Transverse colon (tissue), 4 donors: ENCODE results near the gene TST. TPM values are rescaled to one million over a fixed set of nuclear protein-coding genes. Genes with fewer than 3 reads are reported as not detected.

Source experiments
- DNase-seq: peaks from one replicate; pipeline ENCODE4 v3.0.0-alpha.2; 2019
- H3K27ac ChIP-seq, 4 donors: fragments of 200-600 bp; sonication (generic); 2 replicates each; pipeline ENCODE4 v1.5.1; 2016 to 2018; ENCODE audit warnings: inconsistent platforms in 4 of 4
- H3K27me3 ChIP-seq: fragments of 200-600 bp; sonication (generic); 2 replicates; pipeline ENCODE4 v1.5.1; 2017; ENCODE audit warnings: inconsistent platforms
- H3K36me3 ChIP-seq, 4 donors: fragments of 200-600 bp; sonication (generic); 2 replicates each; pipeline ENCODE4 v1.5.1; 2017 to 2019; ENCODE audit warnings: inconsistent platforms in 4 of 4
- H3K4me1 ChIP-seq, 4 donors: fragments of 200-600 bp; sonication (generic); 2 replicates each; pipeline ENCODE4 v1.5.1; 2017 to 2020; ENCODE audit warnings: inconsistent platforms in 4 of 4
- H3K4me3 ChIP-seq, 4 donors: fragments of 200-600 bp; sonication (generic); 1 replicate in 1 of 4; 2 replicates in 3 of 4; pipeline versions ENCODE4 v1.5.1 to v1.6.1; 2017 to 2019; ENCODE audit warnings: inconsistent platforms in 4 of 4
- H3K9me3 ChIP-seq, 2 donors: fragments of 200-600 bp; sonication (generic); 2 replicates each; pipeline ENCODE4 v1.5.1; 2017 to 2019; ENCODE audit warnings: inconsistent platforms in 2 of 2
- CTCF ChIP-seq, 5 experiments: fragments of 200-600 bp in 3 of 5; fragments of 450-650 bp in 2 of 5; sonication (generic) in 3 of 5; IDR thresholded peaks; 1 replicate in 2 of 5; 2 replicates in 3 of 5; pipeline ENCODE4 v1.5.1; 2016 to 2017; ENCODE audit warnings: antibody characterized with exemption in 5 of 5, inconsistent platforms in 3 of 5, mild to moderate bottlenecking in 2 of 5, moderate library complexity in 1 of 5
- EP300 ChIP-seq: sonication (generic); formaldehyde crosslinking; IDR thresholded peaks from one replicate; pipeline ENCODE4 v1.6.1; 2017; ENCODE audit warnings: antibody characterized with exemption, low read depth
- POLR2A ChIP-seq: fragments of 450-650 bp; IDR thresholded peaks from one replicate; pipeline ENCODE4 v1.6.1; 2016; ENCODE audit warnings: antibody characterized with exemption, mild to moderate bottlenecking, moderate library complexity
- POLR2AphosphoS5 ChIP-seq, 3 donors: sonication (generic); formaldehyde crosslinking; IDR thresholded peaks; one replicate each; pipeline ENCODE4 v1.6.1; 2016; ENCODE audit warnings: antibody characterized with exemption in 3 of 3
- WGBS, 2 donors: methylation state at CpG; one replicate each; pipeline ENCODE4 v1.1.5; 2018; ENCODE audit warnings: low coverage in 1 of 2; 5-methylcytosine and 5-hydroxymethylcytosine counted together
- in situ Hi-C, 4 donors: fragments of 200-750 bp; cut with MboI; loops; one replicate each; pipeline versions ENCODE4 v1.15.0 to v1.15.1; 2017; ENCODE audit warnings: low sequenced_read_pairs in 3 of 4, low pct_ligation_motif_present in 1 of 4, low pct_unique_long_range_greater_than_20kb in 1 of 4
- intact Hi-C: fragments of 100-400 bp; cut with DNase I; formaldehyde crosslinking; loops from one replicate; pipeline ENCODE4 v1.15.1; 2023; ENCODE audit warnings: low total_unique reads
- total RNA-seq, 4 donors: library from RNA; depleted of rRNA; stranded (reverse); fragments of >200 nt; gene quantifications; one replicate each; pipeline ENCODE4 v1.1.0, GENCODE V29; 2016

The TST gene
- total RNA-seq, 4 donors from 2014 or later: 246 to 719 (median 557) TPM

GRCh38 chr22:37058917-37059701 lies 39.9 kb upstream of the TST start:
- in situ Hi-C loops (no loop called here), intact Hi-C loops (no loop called here)
- Histone ChIP-seq H3K4me1 (peaks cover 0 to 12% (median 5%) of the 10 kb centered on the region in 4 donors), H3K36me3 (peaks cover 0 to 6% (median 0%) of the 10 kb centered on the region in 4 donors), H3K4me3 (no peak overlapping the region), H3K9me3 (no peaks in the 10 kb centered on the region), H3K27ac (no peak overlapping the region), H3K27me3 (no peaks in the 10 kb centered on the region)
- TF ChIP-seq POLR2A: no peak
- no peak for TF ChIP-seq EP300
- TF ChIP-seq POLR2AphosphoS5 (IDR thresholded peaks at IDR 0.05): no peak
- no peak for TF ChIP-seq CTCF (IDR thresholded peaks at IDR 0.05)
- 94% methylated on average over 26 of the region's 28 CpGs; no CpG with 5 or more reads in 1 of the 2 donors for WGBS, 2 donors
- no peak for DNase-seq

GRCh38 chr22:37057796-37058510 lies 38.7 kb upstream of the TST start:
- Histone ChIP-seq H3K4me1 (peaks cover 7 to 19% (median 16%) of the 10 kb centered on the region in 4 donors), H3K4me3 (no peak overlapping the region), H3K27me3 (no peaks in the 10 kb centered on the region), H3K27ac (no peak overlapping the region), H3K9me3 (no peaks in the 10 kb centered on the region), H3K36me3 (peaks cover 0 to 6% (median 0%) of the 10 kb centered on the region in 4 donors)
- DNase-seq: no peak
- TF ChIP-seq POLR2AphosphoS5 (IDR thresholded peaks at IDR 0.05) (no peak), POLR2A (no peak), EP300 (no peak), CTCF (IDR thresholded peaks at IDR 0.05) (no peak)
- intact Hi-C loops (no loop called here), in situ Hi-C loops (no loop called here)
- whole genome bisulfite sequencing, 2 donors: 88 to 90% methylated on average over 2 to 12 of the region's 12 CpGs

DNA sequence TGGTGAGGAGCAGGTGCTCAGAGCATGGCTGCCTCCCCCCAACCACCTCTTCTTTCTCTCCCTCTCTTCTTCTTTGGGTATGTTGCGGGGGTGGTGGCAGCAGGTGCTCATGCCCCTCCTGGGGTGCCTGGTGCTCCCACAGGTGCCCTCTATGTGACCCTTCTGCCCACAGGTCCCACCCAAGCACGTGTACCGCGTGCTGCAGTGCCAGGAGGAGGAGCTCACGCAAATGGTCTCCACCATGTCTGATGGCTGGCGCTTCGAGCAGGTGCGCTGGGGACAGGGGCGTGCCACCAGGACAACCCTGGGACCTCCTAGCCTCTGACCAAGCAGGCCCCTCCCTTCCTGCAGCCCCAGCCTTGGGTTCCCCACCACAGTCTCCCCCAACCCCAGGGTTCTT lies 38.0 kb upstream of the TST start:
- intact Hi-C loops (no loop called here), in situ Hi-C loops (no loop called here)
- H3K9me3 ChIP-seq: no peaks in the 10 kb centered on the region
- 80% methylated on average over 9 of the region's 9 CpGs; no CpG with 5 or more reads in 1 of the 2 donors for WGBS, 2 donors
- H3K36me3 ChIP-seq: peaks cover 0 to 6% (median 0%) of the 10 kb centered on the region in 4 donors
- no peaks in the 10 kb centered on the region for H3K27me3 ChIP-seq
- no peak overlapping the region for H3K27ac ChIP-seq
- DNase-seq: no peak
- TF ChIP-seq EP300: no peak
- TF ChIP-seq POLR2AphosphoS5 (IDR thresholded peaks at IDR 0.05): no peak
- TF ChIP-seq POLR2A: no peak
- no peak for TF ChIP-seq CTCF (IDR thresholded peaks at IDR 0.05)
- H3K4me3 ChIP-seq: no peak overlapping the region
- peaks cover 7 to 24% (median 22%) of the 10 kb centered on the region in 4 donors for H3K4me1 ChIP-seq

DNA sequence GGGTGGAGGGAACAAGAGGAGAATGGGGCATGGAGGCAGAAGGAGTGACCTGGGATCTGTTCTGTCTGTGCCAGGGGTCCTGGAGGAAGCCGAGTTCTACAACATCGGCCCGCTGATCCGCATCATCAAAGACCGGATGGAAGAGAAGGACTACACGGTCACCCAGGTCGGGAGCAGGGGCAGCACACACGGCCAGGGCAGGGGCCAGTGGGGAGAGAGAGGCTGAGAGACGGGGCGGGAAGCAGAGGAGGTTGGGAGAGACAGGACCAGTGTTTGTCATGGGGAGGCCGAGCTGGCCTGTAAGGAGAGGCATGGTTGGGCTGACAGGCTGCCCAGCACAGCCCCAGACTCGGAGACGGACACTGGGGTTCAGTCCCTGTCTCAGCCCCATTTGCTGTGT lies 37.0 kb upstream of the TST start:
- H3K27me3 ChIP-seq: no peaks in the 10 kb centered on the region
- no peaks in the 10 kb centered on the region for H3K9me3 ChIP-seq
- H3K27ac ChIP-seq: no peak overlapping the region
- no peak overlapping the region for H3K4me3 ChIP-seq
- in situ Hi-C loops (no loop called here), intact Hi-C loops (no loop called here)
- TF ChIP-seq CTCF (IDR thresholded peaks at IDR 0.05) (no peak), POLR2A (no peak), EP300 (no peak), POLR2AphosphoS5 (IDR thresholded peaks at IDR 0.05) (no peak)
- H3K36me3 ChIP-seq: peaks cover 0 to 6% (median 0%) of the 10 kb centered on the region in 4 donors
- WGBS, 2 donors: 80 to 93% methylated on average over 1 to 13 of the region's 13 CpGs
- DNase-seq: no peak
- H3K4me1 ChIP-seq: peaks cover 7 to 31% (median 29%) of the 10 kb centered on the region in 4 donors
